Neural progenitor cell (in vitro differentiated cells): ENCODE data around the gene AASDH. TPM values are rescaled to one million over a fixed set of nuclear protein-coding genes. Genes with fewer than 3 reads are reported as not detected.

Source experiments
- DNase-seq: peaks from one replicate; pipeline ENCODE4 v3.0.0-alpha.2; 2016; ENCODE audit warnings: low spot score
- H2AFZ ChIP-seq: fragments of 200-600 bp; sonication (generic); replicated peaks from 2 replicates; pipeline ENCODE4 v1.6.1; 2016; ENCODE audit warnings: antibody characterized with exemption
- H3F3A ChIP-seq: fragments of 200-600 bp; sonication (generic); 2 replicates; pipeline ENCODE4 v1.6.1; 2016; ENCODE audit warnings: antibody characterized with exemption, low read depth
- H3K27ac ChIP-seq: fragments of 200-600 bp; sonication (generic); 2 replicates; pipeline ENCODE4 v1.5.1; 2016; ENCODE audit warnings: mild to moderate bottlenecking
- H3K27me3 ChIP-seq: fragments of 200-600 bp; sonication (generic); 2 replicates; pipeline ENCODE4 v1.6.1; 2016; ENCODE audit warnings: mild to moderate bottlenecking, moderate library complexity
- H3K36me3 ChIP-seq: fragments of 200-600 bp; sonication (generic); 2 replicates; pipeline ENCODE4 v1.5.1; 2016
- H3K4me1 ChIP-seq: fragments of 200-600 bp; sonication (generic); 2 replicates; pipeline ENCODE4 v1.6.1; 2016; ENCODE audit warnings: mixed run types
- H3K4me2 ChIP-seq: fragments of 200-600 bp; sonication (generic); 2 replicates; pipeline ENCODE4 v1.6.1; 2016
- H3K4me3 ChIP-seq: fragments of 200-600 bp; sonication (generic); 2 replicates; pipeline ENCODE4 v1.5.1; 2016
- H3K79me2 ChIP-seq: fragments of 200-600 bp; sonication (generic); 2 replicates; pipeline ENCODE4 v1.6.1; 2016; ENCODE audit warnings: low read depth
- H3K9ac ChIP-seq: fragments of 200-600 bp; sonication (generic); 2 replicates; pipeline ENCODE4 v1.6.1; 2016
- H3K9me3 ChIP-seq: fragments of 200-600 bp; sonication (generic); 2 replicates; pipeline ENCODE4 v1.5.1; 2016; ENCODE audit warnings: low read depth
- H4K20me1 ChIP-seq: fragments of 200-600 bp; sonication (generic); 2 replicates; pipeline ENCODE4 v1.6.1; 2016; ENCODE audit warnings: low read depth
- H3K27ac Mint-ChIP-seq: 3 replicates; pipeline ENCODE4 v1.8.0; 2021; ENCODE audit warnings: mixed read lengths
- H3K27me3 Mint-ChIP-seq: 2 replicates; pipeline ENCODE4 v1.8.0; 2022; ENCODE audit warnings: low read depth, mild to moderate bottlenecking, inconsistent platforms, moderate library complexity, mixed read lengths; ENCODE audit not compliant: insufficient read depth
- H3K36me3 Mint-ChIP-seq: 3 replicates; pipeline ENCODE4 v1.8.0; 2021; ENCODE audit warnings: mixed read lengths
- H3K4me1 Mint-ChIP-seq: 3 replicates; pipeline ENCODE4 v1.8.0; 2021; ENCODE audit warnings: mixed read lengths
- H3K4me3 Mint-ChIP-seq: 3 replicates; pipeline ENCODE4 v1.8.0; 2021; ENCODE audit warnings: mild to moderate bottlenecking, moderate library complexity, mixed read lengths
- H3K9me3 Mint-ChIP-seq: 3 replicates; pipeline ENCODE4 v1.8.0; 2020; ENCODE audit warnings: mixed read lengths
- CTCF ChIP-seq: fragments of 200-600 bp; sonication (generic); IDR thresholded peaks from 2 replicates; pipeline ENCODE4 v1.5.1; 2017; ENCODE audit warnings: antibody characterized with exemption, mild to moderate bottlenecking
- EZH2 ChIP-seq: fragments of 200-600 bp; sonication (generic); IDR thresholded peaks from 2 replicates; pipeline ENCODE4 v1.6.1; 2017; ENCODE audit warnings: antibody characterized with exemption, mild to moderate bottlenecking, moderate library complexity
- EZH2phosphoT487 ChIP-seq: fragments of 200-600 bp; sonication (generic); IDR thresholded peaks from 2 replicates; pipeline ENCODE4 v1.6.1; 2017; ENCODE audit warnings: antibody characterized with exemption
- total RNA-seq: library from RNA; depleted of rRNA; stranded (reverse); fragments of >200 nt; gene quantifications from 2 replicates; pipeline ENCODE4 v1.2.3, GENCODE V29; 2015; ENCODE audit warnings: low replicate concordance

The AASDH gene
- total RNA-seq, 1 donor from 2014 or later = 33.1 TPM

GRCh38 chr4:56400560-56400959, 13.3 kb upstream of the AASDH start:
- Mint-ChIP-seq H3K4me1 (no peaks in the 10 kb centered on the region), H3K9me3 (no peaks in the 10 kb centered on the region), H3K27ac (no peak overlapping the region), H3K27me3 (no peaks in the 10 kb centered on the region), H3K4me3 (no peak overlapping the region), H3K36me3 (peaks cover 10% of the 10 kb centered on the region)
- Histone ChIP-seq H3K4me3 (no peak overlapping the region), H3K4me2 (no peak overlapping the region), H4K20me1 (no peaks in the 10 kb centered on the region), H3K36me3 (peaks cover 46% of the 10 kb centered on the region), H3K27ac (no peak overlapping the region), H3K9me3 (no peaks in the 10 kb centered on the region), H3K79me2 (no peaks in the 10 kb centered on the region), H3F3A (peaks cover 8% of the 10 kb centered on the region), H3K4me1 (no peaks in the 10 kb centered on the region), H3K27me3 (no peaks in the 10 kb centered on the region), H3K9ac (no peak overlapping the region), H2AFZ (no peak overlapping the region)
- DNase-seq = no peak
- TF ChIP-seq EZH2 = no peak
- no peak for TF ChIP-seq CTCF
- TF ChIP-seq EZH2phosphoT487 = no peak

GRCh38 chr4:56391270-56391669, 4.0 kb upstream of the AASDH start:
- H3K4me3 Mint-ChIP-seq = no peak overlapping the region
- H4K20me1 ChIP-seq = no peaks in the 10 kb centered on the region
- no peaks in the 10 kb centered on the region for H3K9me3 Mint-ChIP-seq
- H3K27ac Mint-ChIP-seq = peak overlapping the region; percentile 47
- H3K9me3 ChIP-seq = no peaks in the 10 kb centered on the region
- H3K27me3 ChIP-seq = no peaks in the 10 kb centered on the region
- H3K36me3 ChIP-seq = peaks cover 10% of the 10 kb centered on the region
- no peak for TF ChIP-seq EZH2
- no peak for TF ChIP-seq CTCF
- TF ChIP-seq EZH2phosphoT487 = no peak
- H3K27me3 Mint-ChIP-seq = peaks cover 5% of the 10 kb centered on the region
- H2AFZ ChIP-seq = no peak overlapping the region
- no peaks in the 10 kb centered on the region for H3K36me3 Mint-ChIP-seq
- H3F3A ChIP-seq = peaks cover 17% of the 10 kb centered on the region
- H3K79me2 ChIP-seq = peaks cover 25% of the 10 kb centered on the region
- peaks cover 20% of the 10 kb centered on the region for H3K4me1 Mint-ChIP-seq
- H3K4me3 ChIP-seq = no peak overlapping the region
- DNase-seq = no peak
- H3K9ac ChIP-seq = no peak overlapping the region
- H3K4me1 ChIP-seq = peaks cover 10% of the 10 kb centered on the region
- H3K27ac ChIP-seq = no peak overlapping the region
- H3K4me2 ChIP-seq = no peak overlapping the region

DNA sequence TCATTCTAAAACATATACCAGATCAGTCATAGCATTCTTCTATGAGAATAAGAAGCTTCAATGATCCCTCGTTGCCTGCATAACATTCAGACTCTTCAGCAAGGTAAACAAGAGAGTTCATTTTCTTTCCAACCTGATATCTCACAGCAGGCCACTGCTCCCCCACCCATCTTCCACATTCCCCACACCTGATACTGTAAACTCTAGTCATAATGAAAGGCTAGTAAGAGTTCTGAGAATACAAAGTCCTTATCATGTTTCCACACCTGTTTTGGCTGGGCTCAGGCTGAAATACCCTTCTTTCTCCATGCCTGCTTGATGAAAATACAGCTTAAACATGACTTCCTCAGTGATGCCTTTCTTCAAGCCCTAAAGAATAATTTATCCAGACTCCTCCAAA, 2.3 kb upstream of the AASDH start:
- no peak for DNase-seq
- Histone ChIP-seq H3K36me3 (peaks cover 6% of the 10 kb centered on the region), H3K27me3 (no peaks in the 10 kb centered on the region), H3K79me2 (peaks cover 42% of the 10 kb centered on the region), H3K4me1 (peaks cover 12% of the 10 kb centered on the region), H3K9me3 (no peaks in the 10 kb centered on the region), H4K20me1 (no peaks in the 10 kb centered on the region), H3K4me3 (no peak overlapping the region), H3K27ac (no peak overlapping the region), H3K9ac (no peak overlapping the region), H3K4me2 (no peak overlapping the region), H3F3A (peaks cover 17% of the 10 kb centered on the region), H2AFZ (no peak overlapping the region)
- peak overlapping the region; percentile 31 for H3K4me3 Mint-ChIP-seq
- H3K27ac Mint-ChIP-seq = no peak overlapping the region
- peaks cover 5% of the 10 kb centered on the region for H3K27me3 Mint-ChIP-seq
- H3K36me3 Mint-ChIP-seq = no peaks in the 10 kb centered on the region
- peaks cover 20% of the 10 kb centered on the region for H3K4me1 Mint-ChIP-seq
- no peak for TF ChIP-seq EZH2phosphoT487
- no peak for TF ChIP-seq EZH2
- TF ChIP-seq CTCF = no peak
- no peaks in the 10 kb centered on the region for H3K9me3 Mint-ChIP-seq
